AG20443 (cell line): Measurements from ENCODE around the gene TMEM164.
"Not testable (repeated sequence)": the region's sequence is repeated elsewhere in the genome, so short reads cannot be mapped to it uniquely, and the experiment has no call there.

Experiments
- DNase-seq: peaks from one replicate; pipeline ENCODE4 v3.0.0; 2012; ENCODE audit warnings: low spot score, mixed read lengths

TMEM164 gene

DNA sequence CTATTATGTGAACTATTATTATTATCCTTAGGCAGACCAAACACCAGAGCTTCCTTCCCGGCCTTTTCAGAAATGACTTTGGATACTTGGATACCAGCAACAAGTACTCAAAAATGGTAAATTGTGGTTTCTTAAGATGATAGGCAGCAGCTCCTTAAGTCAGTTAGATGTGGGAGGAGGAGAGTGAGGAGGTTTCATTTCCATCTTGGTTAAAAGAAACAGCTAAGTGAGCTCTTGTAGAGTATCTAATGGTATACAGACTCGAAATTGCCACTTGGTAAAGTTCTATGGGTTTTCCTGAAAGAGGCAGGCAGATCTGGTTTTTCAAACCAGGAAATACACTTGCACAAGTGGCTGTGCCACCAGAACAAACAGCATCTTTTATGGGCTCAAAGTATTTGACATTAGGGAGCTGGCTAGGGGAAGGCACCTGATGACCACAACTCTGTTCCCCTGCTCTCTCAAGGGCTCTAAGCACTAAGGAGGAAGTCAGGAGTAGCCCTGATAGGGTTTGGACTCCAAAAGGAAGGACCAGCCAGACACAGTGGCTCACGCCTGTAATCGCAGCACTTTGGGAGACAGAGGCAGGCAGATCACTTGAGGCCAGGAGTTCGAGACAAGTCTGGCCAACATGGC is 130.9 kb downstream of the TMEM164 start:
- DNase-seq, result no peak

DNA sequence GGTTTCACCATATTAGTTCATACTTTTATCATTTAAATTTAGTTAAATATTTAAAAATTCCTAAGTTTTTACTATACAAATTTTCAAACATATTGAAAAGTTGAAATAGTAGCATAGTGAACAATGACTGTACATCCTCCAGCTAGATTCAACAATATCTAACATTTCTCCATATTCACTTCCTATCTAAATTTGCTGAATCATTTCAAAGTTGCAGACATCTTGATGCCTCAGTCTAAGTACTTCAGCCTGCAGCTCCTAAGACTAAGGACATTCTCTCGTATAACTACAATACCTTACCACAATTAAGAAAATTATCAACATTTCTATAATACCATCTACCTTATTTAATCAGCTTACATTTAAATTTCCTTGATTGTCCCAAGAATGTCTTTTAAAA is 132.7 kb downstream of the TMEM164 start:
- DNase-seq, result no peak

DNA sequence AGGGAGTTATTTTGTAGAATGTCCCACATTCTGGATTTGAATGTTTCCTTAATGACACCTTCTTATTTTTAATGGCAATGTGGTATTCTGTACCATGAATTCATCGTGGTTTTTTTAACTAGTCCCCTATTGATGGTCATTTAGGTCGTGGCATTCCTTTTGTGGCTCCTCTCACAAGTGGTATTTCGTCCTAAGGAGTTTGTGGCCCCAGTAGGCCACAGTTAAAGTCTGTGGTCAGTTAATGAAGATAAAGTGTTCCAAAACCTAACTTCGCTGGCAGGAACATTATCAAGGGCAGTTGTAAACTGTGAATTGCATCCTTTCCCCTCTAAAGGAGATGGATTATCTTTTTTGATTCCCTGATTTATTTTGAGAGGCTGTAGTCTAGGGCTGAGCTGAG is 133.2 kb downstream of the TMEM164 start:
- no peak for DNase-seq

DNA sequence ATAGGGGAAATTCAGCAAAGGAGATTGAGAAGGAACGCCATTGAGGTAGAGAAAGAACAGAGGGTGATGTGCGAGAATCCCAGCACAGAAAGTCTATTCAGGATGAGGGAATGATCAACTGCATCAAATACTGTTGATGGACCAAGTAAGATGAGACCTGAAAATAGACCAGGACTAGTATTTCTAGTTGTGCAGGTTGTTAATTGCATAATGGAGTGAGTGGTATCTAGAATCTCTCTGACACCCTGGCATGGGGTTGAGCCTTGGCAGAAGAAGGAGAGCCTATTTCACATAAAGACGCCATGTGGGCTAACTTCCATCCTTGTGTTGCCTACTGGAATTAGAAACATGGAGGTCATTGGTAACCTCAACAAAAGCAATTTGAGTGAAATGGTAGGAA is 135.6 kb downstream of the TMEM164 start:
- DNase-seq, result no peak

DNA sequence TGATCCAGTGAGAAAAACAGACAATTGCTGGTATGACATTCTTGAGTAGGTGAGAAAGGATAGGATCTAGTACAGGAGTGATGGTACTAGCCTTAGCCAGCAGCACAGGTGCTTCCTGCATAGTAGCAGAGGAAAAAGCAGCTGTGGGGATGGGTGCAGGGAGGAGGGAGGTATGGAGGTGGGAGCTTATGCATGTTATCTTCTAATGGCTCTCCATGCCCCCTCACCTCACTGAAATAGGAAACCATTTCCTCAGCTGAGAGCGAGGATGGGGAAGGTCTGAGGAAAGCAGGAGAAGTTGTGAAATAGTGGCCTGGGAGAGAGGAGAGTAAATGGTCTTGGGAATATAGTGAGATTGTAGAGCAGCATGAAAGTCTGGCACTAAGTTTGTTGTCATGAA is 136.3 kb downstream of the TMEM164 start:
- no peak for DNase-seq

DNA sequence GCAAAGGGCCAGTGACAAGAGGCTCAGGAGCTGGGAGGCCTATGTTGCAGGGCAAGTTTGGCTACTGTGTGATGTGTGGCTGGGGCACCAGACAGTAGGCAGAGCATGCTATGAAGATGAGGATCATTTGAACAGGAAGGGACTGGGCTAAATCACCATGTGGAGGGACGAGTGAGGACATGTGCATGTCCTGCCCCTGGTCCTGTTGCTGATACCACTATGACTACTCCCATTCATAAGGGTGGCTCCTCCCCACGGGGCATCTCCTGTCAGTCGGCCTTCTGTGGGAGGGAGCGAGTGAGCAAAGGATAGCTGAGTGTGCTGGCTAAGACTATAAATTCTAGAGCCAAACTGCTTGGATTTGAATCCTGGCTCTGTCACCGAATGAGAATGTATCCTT is 139.2 kb downstream of the TMEM164 start:
- peak; percentile 15 for DNase-seq

DNA sequence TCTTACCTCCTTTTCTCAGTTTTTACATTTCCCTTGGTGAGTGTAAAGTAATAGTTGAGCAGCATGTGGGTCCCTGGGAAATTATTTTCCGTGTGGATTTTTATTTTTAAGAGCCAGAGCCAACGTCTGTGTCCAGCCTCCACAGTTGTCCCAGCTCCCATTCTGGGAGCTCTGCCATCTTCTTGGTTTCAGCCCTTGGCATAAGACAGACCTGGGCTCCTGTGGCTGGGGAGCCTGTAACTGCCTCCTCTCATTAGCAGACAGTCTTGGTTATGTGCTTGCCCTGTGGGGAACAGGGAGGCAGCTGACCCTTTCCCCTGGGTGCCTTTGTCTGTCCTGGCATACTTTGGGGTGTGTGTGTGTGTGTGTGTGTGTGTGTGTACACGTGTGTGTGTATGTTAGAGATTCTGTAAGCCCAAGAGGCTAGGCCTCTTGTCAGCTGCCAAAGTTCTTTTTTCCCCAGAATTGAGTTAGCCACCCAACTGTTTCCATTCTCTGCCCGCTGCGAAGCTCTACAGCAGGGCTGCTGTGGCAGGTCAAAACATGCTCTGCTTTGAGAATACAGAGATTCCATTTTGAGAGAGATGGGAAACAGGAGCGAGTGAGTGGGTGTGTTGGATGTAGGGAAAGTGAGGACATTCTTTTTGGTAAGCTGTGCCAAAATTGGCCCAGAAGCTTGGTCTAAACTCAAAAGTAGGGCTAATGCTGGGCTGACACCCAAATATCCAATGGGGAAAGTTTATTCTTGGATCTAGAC is 140.7 kb downstream of the TMEM164 start:
- no peak for DNase-seq

DNA sequence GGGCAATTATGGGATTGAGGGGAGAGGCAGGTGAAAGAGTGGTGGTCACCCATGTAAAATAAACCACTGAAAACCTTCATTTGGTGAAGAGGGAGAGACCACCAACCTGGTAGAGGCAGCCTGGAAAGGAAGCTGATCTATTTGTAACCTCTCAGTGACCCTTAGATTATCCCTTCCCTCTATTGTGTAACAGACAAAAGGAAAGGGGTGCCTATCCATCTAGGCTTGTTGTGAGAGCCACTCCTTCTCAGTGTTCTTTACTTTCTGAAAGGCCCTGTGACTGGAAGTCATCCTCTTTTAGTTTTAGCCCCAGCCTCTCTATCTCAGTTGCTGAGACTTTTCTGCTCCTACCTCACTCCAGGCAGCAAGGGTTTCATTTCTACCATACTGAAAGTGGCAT is 142.4 kb downstream of the TMEM164 start:
- DNase-seq, result no peak

DNA sequence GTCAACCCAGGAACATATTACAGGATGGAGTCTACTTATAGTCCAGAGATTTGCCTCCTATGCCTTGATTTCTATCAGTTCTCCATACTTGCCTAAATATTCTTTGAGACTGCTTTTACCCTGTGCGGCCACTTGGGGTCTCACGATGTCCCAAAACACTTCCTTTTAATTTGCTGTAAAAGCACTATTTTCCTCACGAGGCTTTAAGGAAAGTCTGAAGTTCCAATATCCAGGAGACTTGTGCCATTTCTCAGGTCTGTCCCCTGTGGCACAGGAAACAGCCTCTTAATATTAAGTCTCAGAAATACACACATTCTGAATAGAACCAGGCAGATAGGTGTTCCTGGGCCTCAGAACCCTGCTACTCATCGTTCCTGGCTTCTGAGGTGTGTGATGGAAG is 142.9 kb downstream of the TMEM164 start:
- DNase-seq, result peak; percentile 30

DNA sequence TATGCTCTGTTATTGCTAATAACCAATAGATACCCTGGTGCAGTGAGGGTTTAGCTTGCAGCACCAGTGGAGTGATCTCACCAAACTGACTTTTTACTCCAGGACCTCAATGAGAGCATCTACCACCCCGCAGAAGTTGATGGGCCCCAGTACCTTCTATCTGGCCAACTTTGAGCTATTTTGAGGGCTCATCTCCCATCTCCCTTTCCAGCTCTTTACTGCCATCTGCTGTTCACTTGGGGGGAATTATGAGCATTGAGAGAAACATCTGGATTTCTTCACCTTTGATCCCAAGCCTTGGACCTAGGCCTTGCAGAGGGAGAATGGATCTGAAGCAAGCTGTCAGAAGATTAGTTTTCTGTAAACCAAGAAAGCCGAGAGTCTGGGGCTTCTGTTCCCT is 143.6 kb downstream of the TMEM164 start:
- peak; percentile 56 for DNase-seq

DNA sequence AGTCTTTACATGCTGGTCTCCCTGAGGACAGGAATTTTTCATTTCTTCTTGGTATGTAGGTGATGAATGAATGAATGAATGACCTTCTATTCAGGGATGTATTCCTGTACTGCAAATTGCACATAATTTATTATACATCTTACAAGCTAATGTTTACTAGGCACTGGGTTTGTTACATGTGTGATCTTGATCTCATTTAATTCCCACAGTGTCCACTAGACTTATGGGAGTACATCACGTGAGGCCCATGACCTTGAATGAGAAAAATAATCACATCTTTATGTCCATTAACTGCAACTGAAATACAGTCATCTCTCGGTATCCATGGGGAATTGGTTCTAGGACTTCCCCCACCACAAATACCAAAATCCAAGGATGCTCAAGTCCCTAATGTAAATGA is 150.3 kb downstream of the TMEM164 start:
- no peak for DNase-seq

DNA sequence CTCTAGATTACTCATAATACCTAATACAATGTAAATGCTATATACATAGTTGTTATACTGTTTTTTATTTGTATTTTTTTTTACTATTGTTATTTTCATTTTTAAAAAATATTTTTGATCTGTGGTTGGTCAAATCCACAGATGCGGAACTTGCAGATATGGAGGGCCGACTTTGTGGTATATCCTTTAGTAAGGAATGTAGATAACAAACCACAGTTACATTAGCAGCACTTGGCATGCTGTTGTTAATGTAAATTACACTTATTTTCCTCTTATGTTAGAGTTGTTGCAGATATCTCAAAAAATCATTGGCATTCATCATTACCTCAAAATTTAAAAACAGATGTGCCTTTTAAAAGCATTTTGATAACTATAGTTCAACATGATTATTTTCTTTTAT is 151.0 kb downstream of the TMEM164 start:
- DNase-seq, result no peak

DNA sequence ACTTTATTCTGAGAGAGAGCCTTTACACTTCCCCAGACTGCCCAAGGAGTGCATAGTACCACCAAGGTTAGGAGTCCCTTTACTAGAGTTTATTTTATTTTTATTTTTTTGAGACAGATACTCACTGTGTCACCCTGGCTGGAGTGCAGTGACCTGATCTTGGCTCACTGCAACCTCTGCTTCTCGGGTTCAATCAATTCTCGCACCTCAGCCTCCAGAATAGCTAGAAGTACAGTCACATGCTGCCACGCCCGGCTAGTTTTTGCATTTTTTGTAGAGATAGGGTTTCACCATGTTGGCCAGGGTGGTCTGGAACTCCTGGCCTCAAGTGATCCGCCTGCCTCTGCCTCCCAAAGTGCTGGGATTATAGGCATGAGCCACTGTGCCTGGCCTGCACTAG is 151.4 kb downstream of the TMEM164 start:
- not testable (repeated sequence) for DNase-seq

DNA sequence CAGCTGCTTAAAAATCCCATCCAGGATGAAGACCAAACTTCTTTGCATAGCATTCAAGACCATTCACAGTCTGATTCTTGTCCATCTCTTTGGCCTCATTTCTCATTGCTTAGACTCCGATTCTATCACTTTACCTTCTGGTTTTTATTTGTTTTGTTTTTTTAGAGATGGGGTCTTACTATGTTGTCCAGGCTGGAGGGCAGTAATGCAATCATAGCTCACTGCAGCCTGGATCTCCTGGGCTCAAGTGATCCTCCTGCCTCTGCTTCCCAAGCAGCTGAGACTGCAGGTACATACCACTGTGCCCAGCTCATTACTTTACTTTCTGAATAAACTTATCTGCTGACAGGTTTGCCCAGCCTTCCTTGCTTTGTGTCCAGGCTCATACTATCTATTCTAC is 152.8 kb downstream of the TMEM164 start:
- no peak for DNase-seq

DNA sequence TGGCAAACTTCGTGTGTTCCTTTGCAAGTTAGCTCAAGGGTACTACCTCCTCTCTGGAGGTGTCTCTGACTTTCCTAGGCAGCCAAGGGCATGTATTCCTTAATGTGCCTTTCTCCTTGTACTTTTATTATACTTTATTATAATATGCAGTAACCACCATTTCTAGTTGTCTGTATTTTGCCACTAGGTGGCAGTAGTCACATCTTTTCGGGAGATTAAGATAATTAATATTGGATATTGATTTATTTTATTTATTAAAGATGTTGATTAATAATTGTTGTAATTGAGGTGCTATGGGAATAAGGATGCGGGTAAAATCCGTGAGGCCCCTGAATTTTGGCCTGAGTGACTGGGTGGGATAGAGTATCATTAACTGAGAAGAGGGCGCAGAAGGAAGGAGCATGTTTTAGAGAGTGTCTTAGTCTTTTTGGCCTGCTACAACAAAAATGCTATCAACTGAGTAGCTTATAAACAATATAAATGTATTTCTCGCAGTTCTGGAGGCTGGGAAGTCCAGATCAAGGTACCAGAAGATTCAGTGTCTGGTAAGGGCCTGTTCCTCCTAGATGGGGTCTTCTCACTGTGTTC is 153.3 kb downstream of the TMEM164 start:
- DNase-seq, result no peak

DNA sequence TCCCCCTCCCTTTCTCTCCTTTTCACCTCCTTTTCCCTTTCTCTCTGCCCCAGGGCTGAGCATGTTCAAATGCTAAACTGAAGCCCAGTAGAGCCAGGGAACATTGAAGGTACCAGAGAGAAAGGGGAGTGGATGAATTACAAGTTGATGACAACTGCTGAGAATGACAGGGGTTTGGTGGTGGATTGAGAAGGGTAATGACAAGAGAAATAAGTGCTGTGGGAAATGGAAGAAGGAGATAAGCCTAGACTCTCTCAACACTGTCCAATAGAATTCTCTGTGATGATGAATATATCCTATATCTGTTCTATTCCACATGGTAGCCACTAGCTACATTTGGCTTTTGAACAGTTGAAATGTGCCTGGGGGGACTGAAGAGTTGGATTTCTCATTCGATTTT is 154.5 kb downstream of the TMEM164 start:
- DNase-seq, result no peak

DNA sequence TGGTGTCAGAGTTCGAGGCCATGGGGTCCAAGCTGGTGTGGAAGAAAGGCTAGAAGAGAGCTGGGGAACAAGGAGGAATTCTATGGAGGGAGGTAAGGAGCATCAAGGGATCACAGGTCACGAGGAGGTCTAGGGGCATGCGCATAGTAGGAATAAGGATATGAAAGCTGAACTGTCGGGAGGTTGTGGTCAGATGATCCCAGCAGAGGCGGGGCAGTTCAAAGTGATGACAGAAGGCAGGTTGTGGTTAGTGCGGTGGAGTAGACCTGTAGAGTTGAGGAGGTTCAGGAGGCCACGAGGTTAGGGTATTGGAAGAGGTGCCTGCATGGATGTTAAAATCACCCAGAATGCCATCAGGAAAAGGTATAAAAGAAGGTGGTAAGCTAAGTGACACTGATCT is 156.3 kb downstream of the TMEM164 start:
- no peak for DNase-seq

DNA sequence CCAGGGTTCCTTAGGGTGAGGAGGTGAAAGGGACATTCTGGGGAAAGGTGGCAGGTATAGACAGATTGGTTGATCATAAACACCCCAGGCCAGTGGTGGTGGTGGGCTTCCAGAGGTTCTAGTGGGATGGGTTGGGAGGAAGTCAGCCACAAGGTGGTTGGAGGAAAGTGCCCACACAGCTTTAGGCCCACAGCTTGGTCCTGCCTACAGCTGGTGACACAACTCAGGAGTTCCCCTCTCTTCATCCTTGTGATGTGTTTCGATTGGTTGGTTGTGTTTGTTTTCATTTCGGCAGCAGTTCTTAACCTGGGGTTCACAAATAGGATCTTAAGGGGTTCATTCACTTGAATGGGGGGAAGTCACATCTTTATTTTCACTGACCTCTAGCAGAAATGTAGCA is 157.0 kb downstream of the TMEM164 start:
- no peak for DNase-seq

DNA sequence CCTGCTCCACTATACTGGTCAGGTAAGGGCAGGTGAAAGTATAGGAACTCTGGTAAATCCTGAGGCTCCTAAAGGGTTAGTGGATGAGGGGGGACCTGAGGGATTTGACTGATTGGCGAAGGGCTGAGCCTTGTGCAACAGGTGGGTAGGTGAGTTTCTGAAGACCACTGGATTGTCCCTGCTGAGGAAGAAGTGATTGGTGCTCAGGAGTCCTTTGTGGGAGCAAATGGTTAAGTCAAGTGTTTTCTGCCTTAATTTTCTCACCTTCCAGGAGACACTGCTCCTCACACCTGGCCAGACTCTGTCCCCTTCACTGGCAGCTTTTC is 158.4 kb downstream of the TMEM164 start:
- no peak for DNase-seq

DNA sequence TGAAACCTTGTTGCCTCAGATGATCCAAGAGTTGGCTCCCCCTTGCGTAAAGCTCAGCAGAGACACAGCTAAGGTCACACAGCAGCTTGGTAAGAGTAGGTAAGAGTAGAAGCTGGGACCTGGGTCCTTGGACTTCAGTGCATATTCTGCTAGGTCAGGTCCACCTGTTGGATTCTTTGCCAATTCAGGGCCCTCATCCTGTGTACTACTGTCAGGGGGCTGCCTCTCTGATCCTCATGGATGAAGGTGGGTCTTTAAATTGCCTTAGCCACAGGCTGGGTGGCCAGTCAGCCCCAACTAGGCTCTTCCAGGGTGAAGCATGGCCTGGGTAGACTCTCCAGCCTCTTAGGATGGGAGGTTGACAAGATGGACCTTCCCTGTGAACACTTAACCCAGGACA is 159.2 kb downstream of the TMEM164 start:
- no peak for DNase-seq

DNA sequence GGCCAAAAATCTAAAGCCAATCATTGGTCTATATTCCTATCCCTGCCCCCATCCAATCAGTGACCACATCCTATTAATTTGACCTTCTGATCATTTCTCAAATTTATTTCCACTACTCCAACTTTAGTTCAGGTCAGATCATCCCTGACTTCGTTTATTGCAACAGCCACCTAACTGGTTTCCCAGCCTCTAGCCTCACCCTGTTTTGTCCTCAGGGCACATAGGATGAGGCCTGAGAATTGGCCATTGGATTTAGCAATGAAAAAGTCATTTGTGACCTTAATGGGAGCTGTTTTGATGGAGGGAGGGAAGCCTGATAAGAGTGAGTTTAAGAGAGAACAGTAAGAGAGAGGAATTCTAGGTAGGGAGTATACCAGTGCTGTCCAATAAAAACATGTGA is 160.0 kb downstream of the TMEM164 start:
- DNase-seq, result no peak

DNA sequence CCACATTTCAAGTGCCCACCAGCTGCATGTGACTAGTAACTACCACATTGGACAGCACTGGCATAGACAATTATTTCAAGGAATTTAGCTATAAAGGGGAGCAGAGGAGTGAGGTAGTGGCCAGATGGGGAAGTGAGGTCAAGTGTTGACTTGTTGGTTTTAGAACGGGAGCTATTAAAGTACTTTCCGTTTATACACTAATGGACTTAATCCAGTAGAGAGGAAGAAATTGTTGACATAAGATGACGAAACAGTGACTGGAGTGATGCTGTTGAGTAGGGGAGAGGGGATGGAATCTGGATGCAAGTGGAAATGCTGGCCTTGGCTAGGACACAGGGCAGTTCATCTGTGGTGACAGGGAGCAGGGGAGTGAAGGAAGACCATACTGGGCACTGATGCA is 160.6 kb downstream of the TMEM164 start:
- no peak for DNase-seq

DNA sequence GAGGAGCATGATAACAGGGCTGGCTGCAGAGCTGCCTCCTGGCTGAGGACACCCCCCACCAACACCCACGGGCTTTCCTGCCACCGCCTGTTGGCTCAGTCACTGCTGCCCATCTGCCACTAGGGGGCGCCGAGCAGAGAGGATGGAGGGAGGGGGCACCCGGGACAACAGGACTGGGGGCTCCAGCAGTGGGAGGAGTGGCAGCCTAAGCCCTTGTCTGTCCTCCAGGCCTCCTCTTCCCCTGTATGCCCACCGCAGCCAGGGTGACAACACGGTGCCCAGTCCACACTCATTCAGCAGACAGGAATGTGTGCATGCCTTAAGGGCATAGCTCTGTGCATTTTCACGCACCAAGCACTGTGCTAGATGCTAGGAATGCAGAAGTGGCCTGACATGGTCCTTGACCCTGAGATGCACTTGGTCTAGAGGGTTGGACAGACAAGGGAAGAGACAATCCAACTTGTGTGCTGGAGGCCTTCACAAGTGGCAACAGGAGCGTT is 165.1 kb downstream of the TMEM164 start:
- no peak for DNase-seq

DNA sequence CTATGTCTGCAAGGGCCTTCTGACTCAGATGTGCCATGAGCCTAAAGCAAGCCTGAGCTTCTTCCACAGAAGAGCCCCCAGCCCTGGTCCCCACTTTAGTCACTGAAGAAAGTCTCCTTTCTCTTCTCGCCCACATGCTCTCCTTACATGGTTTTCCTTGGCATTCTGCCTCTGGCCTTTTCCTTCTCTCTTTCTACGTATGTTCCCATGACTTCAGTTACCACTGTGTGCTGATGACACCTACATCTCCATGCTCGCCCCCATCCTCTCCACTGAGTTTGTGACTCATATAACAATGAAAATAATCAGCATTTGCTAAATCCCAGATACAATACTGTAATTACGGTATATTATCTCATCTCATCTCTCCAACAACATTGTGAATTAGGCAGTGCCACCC is 165.7 kb downstream of the TMEM164 start:
- DNase-seq, result no peak
